Measurements from ENCODE around the gene SMAGP. TPM values are rescaled to one million over a fixed set of nuclear protein-coding genes. Genes with fewer than 3 reads are reported as not detected.
"Not testable (repeated sequence)": the region's sequence is repeated elsewhere in the genome, so short reads cannot be mapped to it uniquely, and the experiment has no call there.

SMAGP gene
- polyA plus RNA-seq (2013, experiment 1 of 2) = 4.9 TPM
- polyA plus RNA-seq (2013, experiment 2 of 2) = 4.7 TPM

- Histone ChIP-seq H3K27ac (ENCODE audit: low read depth, low read length) (no peak within 1 kb of the TSS; the same call in 1 of the 2 replicates), H3K4me3 (ENCODE audit: low read length) (peak within 1 kb of the TSS; percentile 66)
- WGBS = 2% methylated on average over 83 of the region's 83 CpGs
Measured at GRCh38 chr12:51270067-51270950, at the start of gene SMAGP. TSS of gene SMAGP (minus strand) at chr12:51270415. CDS start at chr12:51269278, 1,137 bp downstream.

GRCh38 chr12:51318846-51319599, 48.8 kb upstream of the SMAGP start:
- Histone ChIP-seq H3K4me3 (ENCODE audit: low read length) (no peak overlapping the region), H3K9me3 (ENCODE audit: insufficient read depth, low read depth, low read length) (no peaks in the 10 kb centered on the region), H3K27me3 (ENCODE audit: insufficient read depth, low read length) (no peaks in the 10 kb centered on the region), H3K4me1 (ENCODE audit: insufficient read depth, low read length) (peaks cover 43% of the 10 kb centered on the region), H3K36me3 (ENCODE audit: insufficient read depth, low read length) (no peaks in the 10 kb centered on the region), H3K27ac (ENCODE audit: low read depth, low read length) (peak overlapping the region; percentile 53), H3K9ac (ENCODE audit: low read depth, low read length) (no peak overlapping the region)
- 79% methylated on average over 2 of the region's 3 CpGs for WGBS

More at GRCh38 chr12:51270067-51270950, at the start of gene SMAGP:
- Histone ChIP-seq H3K9me3 (ENCODE audit: insufficient read depth, low read depth, low read length) (no peaks in the 10 kb centered on the region), H3K36me3 (ENCODE audit: insufficient read depth, low read length) (no peaks in the 10 kb centered on the region; the same call in 1 of the 2 replicates), H3K27me3 (ENCODE audit: insufficient read depth, low read length) (peaks cover 22% of the 10 kb centered on the region), H3K4me1 (ENCODE audit: insufficient read depth, low read length) (0 out of 2 replicates have a peak, but pooled peaks cover 3% of the 10 kb centered on the region), H3K9ac (ENCODE audit: low read depth, low read length) (peak within 1 kb of the TSS; percentile 57)

GRCh38 chr12:51318057-51318806, 48.0 kb upstream of the SMAGP start:
- not testable (repeated sequence) for H3K27me3 ChIP-seq (ENCODE audit: insufficient read depth, low read length); H3K27ac ChIP-seq (ENCODE audit: low read depth, low read length); H3K9ac ChIP-seq (ENCODE audit: low read depth, low read length); H3K36me3 ChIP-seq (ENCODE audit: insufficient read depth, low read length); H3K4me3 ChIP-seq (ENCODE audit: low read length); H3K9me3 ChIP-seq (ENCODE audit: insufficient read depth, low read depth, low read length)
- WGBS = 92% methylated on average over 7 of the region's 8 CpGs
- H3K4me1 ChIP-seq (ENCODE audit: insufficient read depth, low read length) = peaks cover 43% of the 10 kb centered on the region

- no peaks in the 10 kb centered on the region for H3K36me3 ChIP-seq (ENCODE audit: insufficient read depth, low read length)
- no peaks in the 10 kb centered on the region for H3K4me1 ChIP-seq (ENCODE audit: insufficient read depth, low read length)
- no peak overlapping the region for H3K9ac ChIP-seq (ENCODE audit: low read depth, low read length)
- 94% methylated on average over 1 of the region's 1 CpG for WGBS
- no peak overlapping the region for H3K4me3 ChIP-seq (ENCODE audit: low read length)
- no peaks in the 10 kb centered on the region for H3K9me3 ChIP-seq (ENCODE audit: insufficient read depth, low read depth, low read length)
- H3K27me3 ChIP-seq (ENCODE audit: insufficient read depth, low read length) = no peaks in the 10 kb centered on the region
- H3K27ac ChIP-seq (ENCODE audit: low read depth, low read length) = no peak overlapping the region
Measured at GRCh38 chr12:51311389-51311788, 41.2 kb upstream of the SMAGP start.

- no peak overlapping the region for H3K9ac ChIP-seq (ENCODE audit: low read depth, low read length)
- H3K9me3 ChIP-seq (ENCODE audit: insufficient read depth, low read depth, low read length) = no peaks in the 10 kb centered on the region
- H3K27ac ChIP-seq (ENCODE audit: low read depth, low read length) = no peak overlapping the region
- H3K27me3 ChIP-seq (ENCODE audit: insufficient read depth, low read length) = no peaks in the 10 kb centered on the region
- H3K4me3 ChIP-seq (ENCODE audit: low read length) = no peak overlapping the region
- WGBS = 90% methylated on average over 6 of the region's 6 CpGs
- no peaks in the 10 kb centered on the region for H3K36me3 ChIP-seq (ENCODE audit: insufficient read depth, low read length)
- no peaks in the 10 kb centered on the region for H3K4me1 ChIP-seq (ENCODE audit: insufficient read depth, low read length)
Measured at GRCh38 chr12:51307655-51308593, 37.7 kb upstream of the SMAGP start.

- no peak overlapping the region for H3K4me3 ChIP-seq (ENCODE audit: low read length)
- no peak overlapping the region for H3K27ac ChIP-seq (ENCODE audit: low read depth, low read length)
- no peaks in the 10 kb centered on the region for H3K9me3 ChIP-seq (ENCODE audit: insufficient read depth, low read depth, low read length)
- H3K36me3 ChIP-seq (ENCODE audit: insufficient read depth, low read length) = no peaks in the 10 kb centered on the region
- WGBS = 91% methylated on average over 5 of the region's 5 CpGs
- H3K9ac ChIP-seq (ENCODE audit: low read depth, low read length) = no peak overlapping the region
- H3K27me3 ChIP-seq (ENCODE audit: insufficient read depth, low read length) = no peaks in the 10 kb centered on the region
- H3K4me1 ChIP-seq (ENCODE audit: insufficient read depth, low read length) = no peaks in the 10 kb centered on the region
Measured at GRCh38 chr12:51306507-51306906, 36.3 kb upstream of the SMAGP start.

GRCh38 chr12:51300768-51301167, 30.6 kb upstream of the SMAGP start:
- not testable (repeated sequence) for H3K27ac ChIP-seq (ENCODE audit: low read depth, low read length); H3K27me3 ChIP-seq (ENCODE audit: insufficient read depth, low read length); H3K9me3 ChIP-seq (ENCODE audit: insufficient read depth, low read depth, low read length); H3K36me3 ChIP-seq (ENCODE audit: insufficient read depth, low read length); H3K4me3 ChIP-seq (ENCODE audit: low read length); H3K9ac ChIP-seq (ENCODE audit: low read depth, low read length); H3K4me1 ChIP-seq (ENCODE audit: insufficient read depth, low read length)
- 92% methylated on average over 10 of the region's 10 CpGs for WGBS

- H3K4me3 ChIP-seq (ENCODE audit: low read length) = no peak overlapping the region
- H3K4me1 ChIP-seq (ENCODE audit: insufficient read depth, low read length) = no peaks in the 10 kb centered on the region
- WGBS = 92% methylated on average over 4 of the region's 5 CpGs
- no peak overlapping the region for H3K27ac ChIP-seq (ENCODE audit: low read depth, low read length)
- no peak overlapping the region for H3K9ac ChIP-seq (ENCODE audit: low read depth, low read length)
- no peaks in the 10 kb centered on the region for H3K36me3 ChIP-seq (ENCODE audit: insufficient read depth, low read length)
- no peaks in the 10 kb centered on the region for H3K27me3 ChIP-seq (ENCODE audit: insufficient read depth, low read length)
- H3K9me3 ChIP-seq (ENCODE audit: insufficient read depth, low read depth, low read length) = no peaks in the 10 kb centered on the region
Measured at GRCh38 chr12:51295651-51296050, 25.4 kb upstream of the SMAGP start.

GRCh38 chr12:51294097-51294496, 23.9 kb upstream of the SMAGP start:
- not testable (repeated sequence) for H3K27ac ChIP-seq (ENCODE audit: low read depth, low read length); H3K27me3 ChIP-seq (ENCODE audit: insufficient read depth, low read length); H3K4me3 ChIP-seq (ENCODE audit: low read length); H3K36me3 ChIP-seq (ENCODE audit: insufficient read depth, low read length); H3K9ac ChIP-seq (ENCODE audit: low read depth, low read length); H3K4me1 ChIP-seq (ENCODE audit: insufficient read depth, low read length); H3K9me3 ChIP-seq (ENCODE audit: insufficient read depth, low read depth, low read length)
- WGBS = 95% methylated on average over 10 of the region's 10 CpGs

- Histone ChIP-seq H3K27me3 (ENCODE audit: insufficient read depth, low read length) (no peaks in the 10 kb centered on the region), H3K9ac (ENCODE audit: low read depth, low read length) (no peak overlapping the region), H3K27ac (ENCODE audit: low read depth, low read length) (no peak overlapping the region), H3K4me1 (ENCODE audit: insufficient read depth, low read length) (no peaks in the 10 kb centered on the region), H3K4me3 (ENCODE audit: low read length) (no peak overlapping the region), H3K36me3 (ENCODE audit: insufficient read depth, low read length) (no peaks in the 10 kb centered on the region), H3K9me3 (ENCODE audit: insufficient read depth, low read depth, low read length) (no peaks in the 10 kb centered on the region)
Measured at GRCh38 chr12:51293696-51294095, 23.5 kb upstream of the SMAGP start.
